Upper lobe of right lung (tissue), 1 donor: Measurements from ENCODE around the gene PRPH2. TPM values are rescaled to one million over a fixed set of nuclear protein-coding genes. Genes with fewer than 3 reads are reported as not detected.

Source experiments
- ATAC-seq: fragments of 200-7000 bp; cut with Tn5 transposase; one replicate; pipeline ENCODE4 v1.9.1; 2020; ENCODE audit warnings: mild to moderate bottlenecking, moderate library complexity
- DNase-seq: peaks from one replicate; pipeline ENCODE4 v3.0.0-alpha.2; 2020
- H3K27ac ChIP-seq: fragments of 200-600 bp; one replicate; pipeline ENCODE4 v1.8.0; 2022
- H3K27me3 ChIP-seq: fragments of 200-600 bp; one replicate; pipeline ENCODE4 v1.8.0; 2022; ENCODE audit warnings: mild to moderate bottlenecking
- H3K36me3 ChIP-seq: fragments of 200-600 bp; one replicate; pipeline ENCODE4 v1.8.0; 2022
- H3K4me1 ChIP-seq: fragments of 200-600 bp; one replicate; pipeline ENCODE4 v1.8.0; 2022
- H3K4me3 ChIP-seq: fragments of 200-600 bp; one replicate; pipeline ENCODE4 v1.8.0; 2022; ENCODE audit warnings: mild to moderate bottlenecking
- H3K9me3 ChIP-seq: fragments of 200-600 bp; one replicate; pipeline ENCODE4 v1.8.0; 2022
- intact Hi-C: fragments of 100-400 bp; cut with DNase I; formaldehyde crosslinking; loops from one replicate; pipeline ENCODE4 v1.11.0; 2022
- total RNA-seq: library from RNA; stranded (reverse); fragmentation: NEBNext Ultra II Directional; extraction: Animal tissue kit (Norgen Biotek cat#: 25700); gene quantifications from one replicate; pipeline ENCODE4 v1.2.1, GENCODE V29; 2021
- TF ChIP-seq, protein P1 (sequence below): fragments of 200-600 bp; IDR thresholded peaks from one replicate; pipeline ENCODE4 v1.8.0; 2022; ENCODE audit warnings: antibody characterized with exemption
- donor health status: DM: no; HTN: yes; CAD: no; lungs with severe emphysema.

The PRPH2 gene
- total RNA-seq, 1 donor from 2014 or later = 1.2 TPM

DNA sequence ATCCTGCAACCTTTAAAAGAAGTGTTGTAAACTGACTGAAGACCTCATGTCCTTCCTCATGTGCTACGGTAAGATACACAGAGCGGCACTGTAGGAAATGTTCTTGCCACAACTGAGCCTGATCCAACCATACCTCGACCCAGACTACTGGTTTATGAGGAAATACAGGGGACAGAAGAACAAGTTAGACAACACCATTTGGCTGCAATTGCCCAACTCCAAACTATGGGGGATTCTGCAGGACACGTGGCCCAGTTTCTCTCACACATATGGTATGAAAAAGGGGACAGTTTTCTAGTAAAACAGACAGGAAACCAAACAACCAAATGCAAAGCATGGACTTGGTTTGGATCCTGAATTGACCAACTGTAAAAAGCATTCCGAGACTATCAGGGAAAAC is 10.5 kb downstream of the PRPH2 start:
- DNase-seq (peak; percentile 0), ATAC-seq (no peak)
- TF ChIP-seq, protein P1, sequence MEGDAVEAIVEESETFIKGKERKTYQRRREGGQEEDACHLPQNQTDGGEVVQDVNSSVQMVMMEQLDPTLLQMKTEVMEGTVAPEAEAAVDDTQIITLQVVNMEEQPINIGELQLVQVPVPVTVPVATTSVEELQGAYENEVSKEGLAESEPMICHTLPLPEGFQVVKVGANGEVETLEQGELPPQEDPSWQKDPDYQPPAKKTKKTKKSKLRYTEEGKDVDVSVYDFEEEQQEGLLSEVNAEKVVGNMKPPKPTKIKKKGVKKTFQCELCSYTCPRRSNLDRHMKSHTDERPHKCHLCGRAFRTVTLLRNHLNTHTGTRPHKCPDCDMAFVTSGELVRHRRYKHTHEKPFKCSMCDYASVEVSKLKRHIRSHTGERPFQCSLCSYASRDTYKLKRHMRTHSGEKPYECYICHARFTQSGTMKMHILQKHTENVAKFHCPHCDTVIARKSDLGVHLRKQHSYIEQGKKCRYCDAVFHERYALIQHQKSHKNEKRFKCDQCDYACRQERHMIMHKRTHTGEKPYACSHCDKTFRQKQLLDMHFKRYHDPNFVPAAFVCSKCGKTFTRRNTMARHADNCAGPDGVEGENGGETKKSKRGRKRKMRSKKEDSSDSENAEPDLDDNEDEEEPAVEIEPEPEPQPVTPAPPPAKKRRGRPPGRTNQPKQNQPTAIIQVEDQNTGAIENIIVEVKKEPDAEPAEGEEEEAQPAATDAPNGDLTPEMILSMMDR = no peak
- Histone ChIP-seq H3K9me3 (no peaks in the 10 kb centered on the region), H3K4me1 (no peaks in the 10 kb centered on the region), H3K27me3 (no peaks in the 10 kb centered on the region), H3K4me3 (no peak overlapping the region), H3K27ac (no peak overlapping the region), H3K36me3 (no peaks in the 10 kb centered on the region)
- intact Hi-C loops = no loop called here

DNA sequence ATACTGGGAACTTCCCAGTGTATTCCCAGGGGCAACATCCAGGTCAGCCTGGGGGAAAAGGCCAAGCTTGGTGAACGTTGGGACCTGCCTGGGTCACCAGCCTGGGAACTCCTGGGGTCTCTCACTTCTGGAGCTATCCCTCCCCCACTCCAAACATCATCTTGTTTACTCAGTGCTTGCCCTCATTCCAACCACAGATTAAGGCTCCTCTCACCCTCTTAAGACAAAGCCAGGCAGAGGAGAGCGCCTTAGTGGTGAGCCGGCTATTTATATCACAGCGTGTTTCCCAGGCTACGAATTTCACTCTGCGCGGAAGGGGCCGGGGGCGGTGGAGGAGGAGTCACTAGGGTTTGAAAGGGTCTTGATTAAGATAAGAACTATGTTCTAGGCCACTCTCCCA is 12.1 kb downstream of the PRPH2 start:
- no peak for DNase-seq
- TF ChIP-seq, protein P1 = no peak
- H3K4me1 ChIP-seq = no peaks in the 10 kb centered on the region
- H3K27me3 ChIP-seq = no peaks in the 10 kb centered on the region
- H3K36me3 ChIP-seq = no peaks in the 10 kb centered on the region
- no peak overlapping the region for H3K4me3 ChIP-seq
- peak; percentile 73 for ATAC-seq
- H3K27ac ChIP-seq = no peak overlapping the region
- H3K9me3 ChIP-seq = no peaks in the 10 kb centered on the region
- intact Hi-C loops = no loop called here

DNA sequence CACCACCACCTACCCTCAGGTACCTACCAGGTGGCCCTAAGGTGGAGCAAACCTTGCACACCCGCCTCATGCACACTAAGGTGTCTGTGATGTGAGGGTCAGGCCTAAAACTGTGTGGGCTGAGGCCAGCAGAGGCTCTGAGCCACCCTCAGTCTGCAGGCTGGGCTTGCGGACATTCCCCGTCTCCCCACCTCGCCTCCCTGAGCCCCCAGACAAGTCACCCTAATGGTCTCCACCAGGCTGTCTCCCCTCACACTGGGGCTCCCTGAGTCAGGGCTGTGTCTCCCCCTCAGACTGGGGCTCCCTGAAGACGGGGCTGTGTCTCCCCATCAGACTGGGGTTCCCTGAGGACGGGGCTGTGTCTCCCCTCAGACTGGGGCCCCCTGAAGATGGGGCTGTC is 12.5 kb downstream of the PRPH2 start:
- TF ChIP-seq, protein P1 = no peak
- no peaks in the 10 kb centered on the region for H3K9me3 ChIP-seq
- DNase-seq (no peak), ATAC-seq (peak; percentile 16)
- H3K27ac ChIP-seq = no peak overlapping the region
- no peaks in the 10 kb centered on the region for H3K36me3 ChIP-seq
- no peak overlapping the region for H3K4me3 ChIP-seq
- no peaks in the 10 kb centered on the region for H3K4me1 ChIP-seq
- no peaks in the 10 kb centered on the region for H3K27me3 ChIP-seq
- intact Hi-C loops = no loop called here

DNA sequence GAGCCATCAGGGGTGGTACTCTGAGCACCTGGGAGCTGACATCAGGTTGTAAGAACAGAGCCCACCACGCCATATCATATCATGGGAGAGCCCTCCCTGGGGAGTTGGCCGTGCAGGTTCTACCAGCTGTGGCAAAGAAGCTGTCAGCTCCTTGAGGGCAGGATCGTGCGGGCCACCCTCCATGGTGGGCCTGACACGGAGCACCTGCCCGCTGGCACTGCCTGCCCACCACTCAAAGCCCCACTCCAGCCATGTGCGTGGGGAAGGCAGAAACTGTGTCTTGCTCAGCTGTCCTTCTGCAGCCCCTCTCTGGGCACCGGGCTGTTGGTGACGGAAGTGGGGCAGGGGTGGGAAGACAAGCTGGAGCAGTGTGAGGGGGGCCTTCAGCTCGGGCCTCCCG is 14.3 kb downstream of the PRPH2 start:
- ATAC-seq (peak; percentile 7), DNase-seq (no peak)
- Histone ChIP-seq H3K9me3 (no peaks in the 10 kb centered on the region), H3K27me3 (no peaks in the 10 kb centered on the region), H3K4me3 (no peak overlapping the region), H3K36me3 (no peaks in the 10 kb centered on the region), H3K4me1 (no peaks in the 10 kb centered on the region), H3K27ac (no peak overlapping the region)
- TF ChIP-seq, protein P1 = no peak
- intact Hi-C loops = no loop called here

DNA sequence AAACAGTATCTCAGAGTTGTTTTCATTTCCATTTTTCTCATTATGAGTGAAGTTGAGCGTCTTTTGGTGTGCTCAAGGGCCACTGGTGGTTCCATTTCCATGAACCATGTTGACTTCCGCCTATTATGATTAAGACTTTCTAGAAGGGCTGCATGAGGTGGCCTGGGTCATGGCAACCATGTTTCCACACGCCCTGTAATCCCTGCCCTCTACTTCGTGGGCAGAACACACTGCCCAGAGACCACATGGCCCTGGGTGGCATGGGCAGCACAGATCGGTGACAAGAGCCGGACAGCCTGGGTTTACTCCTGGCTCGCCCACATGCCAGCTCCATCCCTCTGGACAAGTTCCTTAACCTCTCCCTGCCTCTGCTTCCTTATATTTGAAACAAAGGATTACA is 14.8 kb downstream of the PRPH2 start:
- Histone ChIP-seq H3K27ac (no peak overlapping the region), H3K9me3 (no peaks in the 10 kb centered on the region), H3K4me3 (no peak overlapping the region), H3K36me3 (no peaks in the 10 kb centered on the region), H3K4me1 (no peaks in the 10 kb centered on the region), H3K27me3 (no peaks in the 10 kb centered on the region)
- intact Hi-C loops = no loop called here
- ATAC-seq = no peak
- TF ChIP-seq, protein P1 = no peak
- DNase-seq = no peak

DNA sequence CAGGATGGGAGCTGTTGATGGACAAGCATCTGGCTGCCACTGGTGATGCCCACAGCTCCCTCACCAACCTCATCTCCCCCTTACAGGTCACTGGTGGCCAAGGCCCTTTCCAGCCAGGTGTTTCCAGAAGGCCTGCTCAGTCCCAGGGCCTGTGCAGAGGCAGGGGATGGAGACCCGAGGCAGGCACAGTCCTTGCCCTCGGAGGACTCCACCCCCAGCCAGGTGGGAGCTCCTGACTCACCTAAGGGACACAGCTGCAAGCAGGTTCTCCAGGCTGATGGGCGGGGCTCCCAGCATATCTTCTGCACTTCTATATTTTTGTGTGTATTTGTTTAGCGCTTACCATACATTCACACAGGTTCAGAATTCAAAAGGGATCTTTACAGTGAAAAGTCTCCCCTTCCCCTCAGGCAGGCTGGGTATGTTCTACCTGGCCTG is 17.4 kb downstream of the PRPH2 start:
- DNase-seq (no peak), ATAC-seq (no peak)
- TF ChIP-seq, protein P1 = no peak
- H3K4me1 ChIP-seq = no peaks in the 10 kb centered on the region
- no peak overlapping the region for H3K4me3 ChIP-seq
- H3K27ac ChIP-seq = no peak overlapping the region
- intact Hi-C loops = no loop called here
- no peaks in the 10 kb centered on the region for H3K36me3 ChIP-seq
- H3K9me3 ChIP-seq = no peaks in the 10 kb centered on the region
- no peaks in the 10 kb centered on the region for H3K27me3 ChIP-seq
